SU-DHL-6 (cell line): Measurements from ENCODE around the gene RASGRF2.

Source experiments
- EZH2phosphoT487 ChIP-seq: fragments of 200-600 bp; sonication (generic), shearing (Covaris generic); conservative IDR thresholded peaks from 2 replicates; pipeline ENCODE4 v1.6.1; 2018; ENCODE audit warnings: mild to moderate bottlenecking, antibody characterized with exemption, low read length, moderate library complexity, mixed read lengths
- TF ChIP-seq, protein P1 (sequence below): fragments of 200-600 bp; sonication (generic); IDR thresholded peaks from one replicate; pipeline ENCODE4 v1.5.1; 2017; ENCODE audit warnings: antibody characterized with exemption, mild to moderate bottlenecking, low read length, moderate library complexity; ENCODE audit not compliant: insufficient read depth, poor library complexity, severe bottlenecking

DNA sequence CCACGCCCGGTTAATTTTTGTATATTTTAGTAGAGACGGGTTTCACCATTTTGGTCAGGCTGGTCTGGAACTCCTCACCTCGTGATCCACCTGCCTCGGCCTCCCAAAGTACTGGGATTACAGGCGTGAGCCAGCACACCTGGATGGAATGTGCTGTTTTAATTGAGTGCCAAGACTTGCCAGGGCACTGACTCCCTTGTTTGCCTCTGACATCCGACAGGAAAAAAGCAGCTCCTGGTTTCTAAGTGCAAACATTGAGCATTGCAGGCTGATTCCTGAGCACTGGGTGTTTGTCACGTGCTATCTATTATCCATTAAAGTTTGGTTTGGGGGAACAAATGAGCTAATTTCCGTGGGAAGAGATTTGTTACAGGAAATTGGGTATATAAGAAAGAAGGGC, 202.3 kb downstream of the RASGRF2 start:
- TF ChIP-seq, protein P1, sequence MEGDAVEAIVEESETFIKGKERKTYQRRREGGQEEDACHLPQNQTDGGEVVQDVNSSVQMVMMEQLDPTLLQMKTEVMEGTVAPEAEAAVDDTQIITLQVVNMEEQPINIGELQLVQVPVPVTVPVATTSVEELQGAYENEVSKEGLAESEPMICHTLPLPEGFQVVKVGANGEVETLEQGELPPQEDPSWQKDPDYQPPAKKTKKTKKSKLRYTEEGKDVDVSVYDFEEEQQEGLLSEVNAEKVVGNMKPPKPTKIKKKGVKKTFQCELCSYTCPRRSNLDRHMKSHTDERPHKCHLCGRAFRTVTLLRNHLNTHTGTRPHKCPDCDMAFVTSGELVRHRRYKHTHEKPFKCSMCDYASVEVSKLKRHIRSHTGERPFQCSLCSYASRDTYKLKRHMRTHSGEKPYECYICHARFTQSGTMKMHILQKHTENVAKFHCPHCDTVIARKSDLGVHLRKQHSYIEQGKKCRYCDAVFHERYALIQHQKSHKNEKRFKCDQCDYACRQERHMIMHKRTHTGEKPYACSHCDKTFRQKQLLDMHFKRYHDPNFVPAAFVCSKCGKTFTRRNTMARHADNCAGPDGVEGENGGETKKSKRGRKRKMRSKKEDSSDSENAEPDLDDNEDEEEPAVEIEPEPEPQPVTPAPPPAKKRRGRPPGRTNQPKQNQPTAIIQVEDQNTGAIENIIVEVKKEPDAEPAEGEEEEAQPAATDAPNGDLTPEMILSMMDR: no peak
- no peak for TF ChIP-seq EZH2phosphoT487
